Measurements from ENCODE around the gene RGMA. TPM values are rescaled to one million over a fixed set of nuclear protein-coding genes. Genes with fewer than 3 reads are reported as not detected.

Gene RGMA
- total and polyA plus RNA-seq, 2 of the 8 experiments (the other 6 are each of a cell fraction or from before 2014, with no cell fraction given) = 19.9 to 39.8 TPM

DNA sequence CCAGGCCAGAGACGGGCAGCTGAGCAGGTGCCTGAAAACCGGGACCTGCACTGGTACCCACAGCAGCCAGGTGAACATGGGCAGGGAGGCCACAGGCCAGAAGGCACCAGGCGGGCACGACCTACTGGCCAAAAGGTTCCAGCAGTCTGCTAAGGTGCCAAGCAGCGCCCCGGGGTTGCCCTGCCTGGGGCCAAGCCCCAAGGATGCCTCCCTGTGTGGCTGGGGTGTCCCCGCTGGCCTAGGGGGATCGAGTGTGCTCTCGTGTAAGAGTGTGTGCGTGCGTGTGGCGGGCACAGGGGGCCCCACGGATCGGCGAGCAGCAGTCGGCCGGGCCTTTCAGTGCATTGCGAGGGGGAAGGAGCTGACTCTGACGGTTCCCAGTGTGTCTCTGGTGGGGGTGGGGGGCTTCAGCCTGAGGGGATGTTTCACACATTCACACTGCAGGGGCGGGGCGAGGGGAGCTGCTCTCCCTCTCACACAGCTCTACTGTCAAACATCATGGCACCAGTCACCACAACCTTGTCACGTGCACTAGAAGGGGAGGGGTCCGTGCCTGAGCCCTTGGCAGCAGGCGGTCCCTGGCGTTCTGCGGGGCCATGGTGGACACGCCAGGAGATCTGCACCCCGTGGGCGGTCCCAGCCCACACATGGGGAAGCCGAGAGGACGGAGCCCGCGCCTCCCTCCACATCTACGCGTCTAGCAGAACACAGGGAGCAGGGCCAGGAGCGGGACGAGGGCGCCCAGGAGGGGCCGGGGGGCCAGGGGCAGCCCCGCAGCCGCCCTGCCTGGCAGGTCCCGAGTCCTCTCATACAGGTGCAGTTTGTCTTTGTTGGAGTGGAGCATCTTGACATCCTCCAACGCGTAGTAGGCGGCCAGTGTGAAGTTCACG, 44.5 kb downstream of the RGMA start:
- no peak overlapping the region for H2AFZ ChIP-seq (ENCODE audit: low read length)
- no peak overlapping the region for H2BK12ac ChIP-seq (ENCODE audit: low read depth, low read length)
- H3K9ac ChIP-seq (replicated peaks in 1 of 4; ENCODE audit: extremely low read depth in 1 of 4, low read depth in 3 of 4, low read length in 3 of 4) = no peak overlapping the region
- no peaks in the 10 kb centered on the region for H3K23me2 ChIP-seq (ENCODE audit: low read depth, low read length)
- H3K4me3 ChIP-seq (ENCODE audit: extremely low read depth in 1 of 4, insufficient read depth in 2 of 4, low read depth in 3 of 4, low read length in 4 of 4) = no peak overlapping the region
- TF ChIP-seq PHF8 (conservative IDR thresholded peaks at IDR 0.05; ENCODE audit: low read depth, low read length) (no peak), NRF1 (IDR thresholded peaks at IDR 0.05; ENCODE audit: low read depth, low read length) (no peak), RBBP5 (IDR thresholded peaks at IDR 0.05; ENCODE audit: borderline replicate concordance, low read depth, low read length) (no peak)
- H3K79me2 ChIP-seq (ENCODE audit: control insufficient read depth in 1 of 2, insufficient read depth in 2 of 2, low read length in 2 of 2) = peaks cover 0 to 7% of the 10 kb centered on the region in 2 experiments; a peak in 1 of 4 replicates
- H3K4me2 ChIP-seq (ENCODE audit: insufficient read depth in 1 of 2, low read depth in 2 of 2, low read length in 2 of 2) = no peak overlapping the region
- no peak overlapping the region for H3K18ac ChIP-seq (ENCODE audit: extremely low read depth, low read length)
- no peak overlapping the region for H4K5ac ChIP-seq (ENCODE audit: insufficient read length, low read depth, low read length)
- no peak overlapping the region for H4K8ac ChIP-seq (ENCODE audit: extremely low read depth, insufficient read depth, low read length)
- H3K36me3 ChIP-seq (ENCODE audit: control insufficient read depth in 2 of 4, insufficient read depth in 4 of 4, low read length in 3 of 4) = peaks cover 21 to 62% (median 52%) of the 10 kb centered on the region in 4 experiments; a peak in 7 of 8 replicates
- no peak overlapping the region for H4K91ac ChIP-seq (replicated peaks; ENCODE audit: insufficient read length, low read length)
- H3K79me1 ChIP-seq (ENCODE audit: low read depth, low read length) = peaks cover 8% of the 10 kb centered on the region
- ChIA-PET CTCF (ENCODE audit: partially characterized antibody) (interaction anchor here (0.9 to 6.6 kb wide), 6 partner anchors 8 to 32 kb away, joined by 3 to 63 read pairs (median 5); no protein-coding TSS in a partner anchor), POLR2A (ENCODE audit: partially characterized antibody) (interaction anchor here (0.6 to 1.6 kb wide), 4 partner anchors 8 to 38 kb away, joined by 3 to 5 read pairs (median 4); no protein-coding TSS in a partner anchor)
- no peak overlapping the region for H2BK15ac ChIP-seq (ENCODE audit: low read length)
- no peaks in the 10 kb centered on the region for H3K4me1 ChIP-seq (replicated peaks in 1 of 4; ENCODE audit: control insufficient read depth in 3 of 4, insufficient read depth in 4 of 4, low read length in 3 of 4)
- H3K4ac ChIP-seq (replicated peaks; ENCODE audit: insufficient read length, low read depth, low read length) = no peak overlapping the region
- DNase-seq (ENCODE audit: low read depth in 1 of 2, low spot score in 2 of 2) = no peak
- no peak overlapping the region for H3K23ac ChIP-seq (ENCODE audit: insufficient read length)
- H3K27me3 ChIP-seq (replicated peaks in 1 of 4; ENCODE audit: control insufficient read depth in 3 of 4, extremely low read depth in 1 of 4, insufficient read depth in 3 of 4, low read length in 3 of 4) = no peaks in the 10 kb centered on the region
- H2BK5ac ChIP-seq (ENCODE audit: low read depth, low read length) = no peak overlapping the region
- no peak overlapping the region for H3K56ac ChIP-seq (replicated peaks; ENCODE audit: insufficient read length, low read depth, low read length)
- H4K20me1 ChIP-seq (replicated peaks in 1 of 2; ENCODE audit: control insufficient read depth in 1 of 2, insufficient read depth in 2 of 2, low read length in 2 of 2) = peaks cover 6 to 24% of the 10 kb centered on the region in 2 experiments
- H2AK5ac ChIP-seq (ENCODE audit: low read depth, low read length) = no peak overlapping the region
- H2BK20ac ChIP-seq (ENCODE audit: low read length) = no peak overlapping the region
- 89% methylated on average over 22 of the region's 46 CpGs; no CpG with 5 or more reads in 1 of the 2 experiments for WGBS, 2 experiments (ENCODE audit: extremely low coverage in 1 of 2, insufficient coverage in 1 of 2, insufficient read length in 1 of 2, insufficient replicate concordance in 2 of 2, low coverage in 1 of 2, low lambda C conversion rate in 2 of 2, missing lambda C conversion rate in 1 of 2)
- no peak overlapping the region for H3K27ac ChIP-seq (ENCODE audit: low read depth, low read length)
- no peak overlapping the region for H2BK120ac ChIP-seq (replicated peaks; ENCODE audit: low read depth, low read length)
- FAIRE-seq = no peak
- peaks cover 5 to 7% of the 10 kb centered on the region in 2 experiments; a peak in 2 of 4 replicates for H3K9me3 ChIP-seq (ENCODE audit: insufficient read depth in 2 of 2, low read depth in 1 of 2, low read length in 1 of 2)
- no peak overlapping the region for H3K14ac ChIP-seq (ENCODE audit: insufficient read length)

Data from H1 (cell line).